K562 (cell line): ENCODE data around the gene IRF8.

Experiments
- CCAR2 ChIP-seq: fragments of 200-400 bp; formaldehyde crosslinking; IDR thresholded peaks from 2 replicates; pipeline ENCODE4 v1.6.1; 2017; ENCODE audit warnings: mild to moderate bottlenecking, low read depth, low read length
- EZH2 ChIP-seq: IDR thresholded peaks from 2 replicates; pipeline ENCODE4 v1.6.1; 2012; ENCODE audit warnings: low read depth, mild to moderate bottlenecking, inconsistent platforms, low read length, borderline replicate concordance
- POLR2A ChIP-seq: fragments of 450-650 bp; conservative IDR thresholded peaks from 2 replicates; pipeline ENCODE4 v1.6.1; 2016
- SETDB1 ChIP-seq: IDR thresholded peaks from one replicate; pipeline ENCODE4 v1.6.1; 2012; ENCODE audit warnings: low read length, control low read depth, inconsistent platforms
- ZNF121 ChIP-seq: sonication (generic); formaldehyde crosslinking; conservative IDR thresholded peaks from 2 replicates; pipeline ENCODE4 v1.8.0; 2022; ENCODE audit warnings: missing genetic modification reagents

DNA sequence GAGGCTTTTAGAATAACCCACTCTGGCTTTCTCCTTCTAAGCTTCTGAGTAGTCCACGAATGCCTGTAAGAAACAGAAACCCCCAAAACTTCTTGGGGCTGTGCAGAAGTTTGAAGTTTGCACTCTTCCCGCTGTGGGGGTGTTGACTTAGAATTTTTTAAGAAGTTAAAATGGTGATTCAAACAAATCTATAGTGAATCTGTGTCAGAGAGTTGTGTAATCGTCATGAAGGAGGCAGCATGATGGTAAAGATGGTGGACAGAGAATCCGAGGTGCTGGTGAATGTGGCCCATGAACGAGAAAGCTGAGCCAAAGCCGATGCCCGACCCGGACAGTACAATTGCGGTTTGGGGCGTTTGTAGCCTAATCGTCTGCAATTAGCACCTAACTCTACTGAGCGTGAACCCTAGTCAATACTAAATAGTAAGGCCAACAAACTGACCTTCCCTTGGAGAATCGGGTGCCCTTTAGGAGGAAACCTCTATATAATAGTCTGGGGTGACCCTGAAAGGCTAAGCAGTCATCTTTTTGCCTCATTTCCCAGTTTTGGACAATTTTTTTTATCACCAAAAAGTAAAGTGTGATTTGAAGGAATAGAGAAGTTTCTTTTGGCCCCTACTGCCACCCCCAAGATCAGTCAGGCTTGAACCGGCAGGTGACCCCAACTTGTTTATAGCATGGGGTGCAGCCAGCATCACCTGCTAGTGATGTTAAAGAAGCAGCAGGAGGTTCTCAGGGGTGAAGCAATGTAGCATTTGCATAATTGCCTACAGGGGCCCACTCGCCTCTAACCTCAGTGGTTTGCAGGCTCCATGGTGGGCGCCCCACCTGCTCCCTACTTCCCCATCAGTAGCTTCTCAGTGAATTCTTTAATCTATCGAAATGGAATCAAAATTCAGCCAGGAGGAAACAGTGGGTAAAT is 11.2 kb downstream of the IRF8 start:
- TF ChIP-seq ZNF121 (CRISPR knock-in tag) (no peak), POLR2A (no peak), CCAR2 (no peak), EZH2 (no peak), SETDB1 (no peak)
